ENCODE results near the gene BCAT1. TPM values are rescaled to one million over a fixed set of nuclear protein-coding genes. Genes with fewer than 3 reads are reported as not detected.

Gene BCAT1
- total and polyA plus RNA-seq, 2 donors (not counting 1 experiment from before 2014, with no cell fraction given): 0.33 to 9.6 TPM

DNA sequence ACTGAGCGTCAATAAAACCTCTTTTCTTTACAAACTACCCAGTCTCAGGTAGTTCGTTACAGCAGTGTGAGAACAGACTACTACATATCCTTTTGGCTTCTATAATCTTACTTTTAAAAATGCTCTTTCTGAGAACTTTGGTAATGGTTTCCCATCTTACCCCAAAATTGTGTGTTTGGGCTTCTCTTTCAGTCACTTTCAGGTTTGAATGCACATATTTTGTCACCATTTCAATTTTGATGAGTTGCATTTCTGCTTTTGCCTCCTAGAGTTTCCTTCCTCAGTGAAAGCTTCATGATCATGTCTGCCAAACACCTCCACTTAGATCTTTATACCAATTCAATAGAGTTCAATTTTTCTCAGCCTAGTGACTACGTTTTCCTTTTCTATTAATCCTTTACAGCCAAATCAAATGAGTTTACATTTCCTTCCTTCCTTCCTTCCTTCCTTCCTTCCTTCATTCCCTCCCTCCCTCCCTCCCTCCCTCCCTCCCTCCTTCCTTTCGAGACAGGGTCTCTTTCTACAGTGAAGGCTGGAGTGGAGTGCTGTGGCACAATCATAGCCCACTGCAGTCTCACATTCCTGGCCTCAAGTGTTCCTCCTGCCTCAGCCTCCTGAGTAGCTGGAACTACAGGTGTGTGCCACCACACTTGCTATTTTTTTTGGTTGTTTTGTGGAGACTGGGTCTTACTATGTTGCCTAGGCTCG is 124.9 kb downstream of the BCAT1 start:
- Histone ChIP-seq H3K79me2 (ENCODE audit: control insufficient read depth, insufficient read depth, low read length) (no peaks in the 10 kb centered on the region), H3K27ac (ENCODE audit: low read length in 2 of 2) (no peak overlapping the region), H2AFZ (ENCODE audit: insufficient read depth, low read depth, low read length, poor library complexity, severe bottlenecking) (peak overlapping the region; percentile 58), H3K9me3 (ENCODE audit: control extremely low read depth in 1 of 3, control insufficient read depth in 2 of 3, insufficient read depth in 1 of 3, low read length in 2 of 3) (no peaks in the 10 kb centered on the region), H3K27me3 (replicated peaks in 1 of 4; ENCODE audit: control extremely low read depth in 1 of 4, control insufficient read depth in 3 of 4, insufficient read depth in 4 of 4, low read length in 3 of 4) (no peaks in the 10 kb centered on the region), H3K36me3 (replicated peaks in 1 of 2; ENCODE audit: control extremely low read depth in 1 of 2, control insufficient read depth in 1 of 2, extremely low read depth in 1 of 2, insufficient read depth in 2 of 2, low read length in 1 of 2) (no peaks in the 10 kb centered on the region), H4K20me1 (ENCODE audit: control insufficient read depth, insufficient read depth, low read length, poor library complexity, severe bottlenecking) (no peaks in the 10 kb centered on the region), H3K4me2 (replicated peaks; ENCODE audit: low read depth, low read length, poor library complexity, severe bottlenecking) (peak overlapping the region; percentile 35), H3K4me3 (ENCODE audit: control extremely low read depth in 1 of 5, extremely low read depth in 1 of 5, insufficient read depth in 1 of 5, low read depth in 2 of 5, low read length in 4 of 5) (peak overlapping the region in 1 of 5 experiments; percentile 23), H3K4me1 (ENCODE audit: control insufficient read depth in 2 of 2, insufficient read depth in 2 of 2, low read length in 2 of 2) (peaks cover 10 to 14% of the 10 kb centered on the region in 2 donors), H3K9ac (ENCODE audit: low read length) (no peak overlapping the region)
- DNase-seq: peak; percentile 29
- intact Hi-C loops (cut with micrococcal nuclease): no loop called here
- no peaks in the 10 kb centered on the region for H3K9me3 Mint-ChIP-seq (ENCODE audit: insufficient read depth)
- CTCF ChIA-PET: no interaction called here
- peak overlapping the region; percentile 74 for H3K27ac Mint-ChIP-seq
- peak overlapping the region; percentile 48 for H3K4me3 Mint-ChIP-seq
- H3K27me3 Mint-ChIP-seq: no peaks in the 10 kb centered on the region
- H3K4me1 Mint-ChIP-seq: peaks cover 35% of the 10 kb centered on the region
- 83% methylated on average over 2 of the region's 5 CpGs for WGBS (ENCODE audit: insufficient coverage)
- TF ChIP-seq EZH2 (IDR thresholded peaks at IDR 0.05; ENCODE audit: borderline replicate concordance, insufficient read depth, low read depth, low read length, poor library complexity, severe bottlenecking): no peak
- TF ChIP-seq, protein P1, sequence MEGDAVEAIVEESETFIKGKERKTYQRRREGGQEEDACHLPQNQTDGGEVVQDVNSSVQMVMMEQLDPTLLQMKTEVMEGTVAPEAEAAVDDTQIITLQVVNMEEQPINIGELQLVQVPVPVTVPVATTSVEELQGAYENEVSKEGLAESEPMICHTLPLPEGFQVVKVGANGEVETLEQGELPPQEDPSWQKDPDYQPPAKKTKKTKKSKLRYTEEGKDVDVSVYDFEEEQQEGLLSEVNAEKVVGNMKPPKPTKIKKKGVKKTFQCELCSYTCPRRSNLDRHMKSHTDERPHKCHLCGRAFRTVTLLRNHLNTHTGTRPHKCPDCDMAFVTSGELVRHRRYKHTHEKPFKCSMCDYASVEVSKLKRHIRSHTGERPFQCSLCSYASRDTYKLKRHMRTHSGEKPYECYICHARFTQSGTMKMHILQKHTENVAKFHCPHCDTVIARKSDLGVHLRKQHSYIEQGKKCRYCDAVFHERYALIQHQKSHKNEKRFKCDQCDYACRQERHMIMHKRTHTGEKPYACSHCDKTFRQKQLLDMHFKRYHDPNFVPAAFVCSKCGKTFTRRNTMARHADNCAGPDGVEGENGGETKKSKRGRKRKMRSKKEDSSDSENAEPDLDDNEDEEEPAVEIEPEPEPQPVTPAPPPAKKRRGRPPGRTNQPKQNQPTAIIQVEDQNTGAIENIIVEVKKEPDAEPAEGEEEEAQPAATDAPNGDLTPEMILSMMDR (IDR thresholded peaks at IDR 0.05): no peak
- POLR2A ChIA-PET: no interaction called here
- ATAC-seq (ENCODE audit: low read depth): peak; percentile 43

DNA sequence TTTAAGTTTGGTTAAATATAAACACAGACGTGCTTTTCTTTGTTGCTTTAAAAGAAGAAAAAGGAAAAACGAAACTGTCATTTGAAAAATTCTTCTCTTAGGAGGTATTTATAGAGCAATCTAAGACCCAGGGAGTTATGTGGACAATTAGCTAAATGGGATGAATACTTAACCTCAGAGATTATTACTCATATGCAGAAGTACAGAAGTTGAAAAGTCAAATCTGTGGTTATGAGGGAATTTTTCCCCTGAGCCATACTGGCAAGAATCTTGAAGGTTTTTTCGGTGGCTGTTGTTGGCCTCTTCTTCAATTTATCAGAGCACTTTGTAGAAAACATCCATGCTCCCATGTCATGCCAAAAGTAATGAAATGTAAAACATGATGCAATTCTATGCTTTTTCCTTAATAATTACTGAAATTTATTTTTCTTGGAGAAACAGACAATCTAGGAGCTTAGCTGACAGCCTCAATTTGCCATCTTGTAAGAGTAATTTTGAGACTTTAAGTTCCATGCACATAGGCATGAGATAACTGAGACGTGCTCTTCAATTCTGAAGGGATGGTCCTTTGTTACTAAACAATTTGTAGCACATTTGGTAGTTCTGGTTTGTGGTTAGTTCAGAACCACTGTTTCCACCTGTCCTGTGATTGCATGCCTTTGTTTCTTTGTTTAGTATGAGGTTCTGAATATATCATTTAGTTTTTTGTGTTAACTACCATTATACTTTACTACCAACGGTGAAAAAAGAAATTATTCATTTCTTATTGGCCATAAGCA is 126.6 kb downstream of the BCAT1 start:
- H3K79me2 ChIP-seq (ENCODE audit: control insufficient read depth, insufficient read depth, low read length): no peaks in the 10 kb centered on the region
- H3K9me3 ChIP-seq (ENCODE audit: control extremely low read depth in 1 of 3, control insufficient read depth in 2 of 3, insufficient read depth in 1 of 3, low read length in 2 of 3): no peaks in the 10 kb centered on the region
- TF ChIP-seq, protein P1 (IDR thresholded peaks at IDR 0.05): no peak
- TF ChIP-seq EZH2 (IDR thresholded peaks at IDR 0.05; ENCODE audit: borderline replicate concordance, insufficient read depth, low read depth, low read length, poor library complexity, severe bottlenecking): no peak
- no peak for DNase-seq
- no peaks in the 10 kb centered on the region for H4K20me1 ChIP-seq (ENCODE audit: control insufficient read depth, insufficient read depth, low read length, poor library complexity, severe bottlenecking)
- Mint-ChIP-seq H3K4me3 (peak overlapping the region; percentile 1), H3K27ac (no peak overlapping the region), H3K27me3 (no peaks in the 10 kb centered on the region), H3K9me3 (ENCODE audit: insufficient read depth) (no peaks in the 10 kb centered on the region), H3K4me1 (peaks cover 35% of the 10 kb centered on the region)
- H3K27me3 ChIP-seq (replicated peaks in 1 of 4; ENCODE audit: control extremely low read depth in 1 of 4, control insufficient read depth in 3 of 4, insufficient read depth in 4 of 4, low read length in 3 of 4): no peaks in the 10 kb centered on the region
- no peak overlapping the region for H3K4me2 ChIP-seq (replicated peaks; ENCODE audit: low read depth, low read length, poor library complexity, severe bottlenecking)
- no peaks in the 10 kb centered on the region for H3K36me3 ChIP-seq (replicated peaks in 1 of 2; ENCODE audit: control extremely low read depth in 1 of 2, control insufficient read depth in 1 of 2, extremely low read depth in 1 of 2, insufficient read depth in 2 of 2, low read length in 1 of 2)
- no peak overlapping the region for H3K4me3 ChIP-seq (ENCODE audit: control extremely low read depth in 1 of 5, extremely low read depth in 1 of 5, insufficient read depth in 1 of 5, low read depth in 2 of 5, low read length in 4 of 5)
- no peak for ATAC-seq (ENCODE audit: low read depth)
- peaks cover 10 to 14% of the 10 kb centered on the region in 2 donors for H3K4me1 ChIP-seq (ENCODE audit: control insufficient read depth in 2 of 2, insufficient read depth in 2 of 2, low read length in 2 of 2)
- peak overlapping the region; percentile 34 for H2AFZ ChIP-seq (ENCODE audit: insufficient read depth, low read depth, low read length, poor library complexity, severe bottlenecking)
- ChIA-PET CTCF (no interaction called here), POLR2A (no interaction called here)
- no peak overlapping the region for H3K27ac ChIP-seq (ENCODE audit: low read length in 2 of 2)
- WGBS (ENCODE audit: insufficient coverage): no CpG with 5 or more reads among the region's 5 CpGs
- intact Hi-C loops (cut with micrococcal nuclease): no loop called here
- no peak overlapping the region for H3K9ac ChIP-seq (ENCODE audit: low read length)

All from B cell (primary cell).